WTC11 (cell line): ENCODE results near the gene MVD. TPM values are rescaled to one million over a fixed set of nuclear protein-coding genes. Genes with fewer than 3 reads are reported as not detected.

ENCODE experiments used
- ATAC-seq: fragments of 200-7000 bp; cut with Tn5 transposase; 2 replicates; pipeline ENCODE4 v1.10.0; 2021; ENCODE audit warnings: mild to moderate bottlenecking, moderate library complexity
- CTCF ChIA-PET: fragments of 300-600 bp; sonication (Branson Sonifier 250); formaldehyde crosslinking; loops from one replicate; lab custom pipeline; 2021; ENCODE audit warnings: antibody characterized with exemption; lab: Charles Lee
- POLR2A ChIA-PET: fragments of 350-600 bp; sonication (Branson Sonifier 250); formaldehyde crosslinking; loops from one replicate; lab custom pipeline; 2021; ENCODE audit warnings: antibody characterized with exemption; lab: Charles Lee
- DNase-seq: peaks from one replicate; pipeline ENCODE4 v3.0.0; 2021; ENCODE audit warnings: low spot score
- H3K27ac Mint-ChIP-seq: 2 replicates; pipeline ENCODE4 v1.8.0; 2021; ENCODE audit warnings: mixed read lengths
- H3K27me3 Mint-ChIP-seq: 2 replicates; pipeline ENCODE4 v1.8.0; 2021; ENCODE audit warnings: low read depth, mild to moderate bottlenecking, moderate library complexity, mixed read lengths
- H3K36me3 Mint-ChIP-seq: 2 replicates; pipeline ENCODE4 v1.8.0; 2021; ENCODE audit warnings: mixed read lengths
- H3K4me1 Mint-ChIP-seq: 2 replicates; pipeline ENCODE4 v1.8.0; 2022; ENCODE audit warnings: mixed read lengths
- H3K4me3 Mint-ChIP-seq: 2 replicates; pipeline ENCODE4 v1.8.0; 2021; ENCODE audit warnings: mild to moderate bottlenecking, moderate library complexity, mixed read lengths
- H3K9me3 Mint-ChIP-seq: 2 replicates; pipeline ENCODE4 v1.8.0; 2021; ENCODE audit warnings: mixed read lengths
- AFF4 ChIP-seq: sonication (generic); formaldehyde crosslinking; IDR thresholded peaks from 2 replicates; pipeline ENCODE4 v1.8.1; 2023; ENCODE audit warnings: mild to moderate bottlenecking, missing genetic modification reagents, borderline replicate concordance
- E2F1 ChIP-seq: sonication (generic); formaldehyde crosslinking; IDR thresholded peaks from 2 replicates; pipeline ENCODE4 v1.8.0; 2022; ENCODE audit warnings: mild to moderate bottlenecking, missing genetic modification reagents
- ETV6 ChIP-seq: sonication (generic); formaldehyde crosslinking; IDR thresholded peaks from 2 replicates; pipeline ENCODE4 v1.8.1; 2022; ENCODE audit warnings: mild to moderate bottlenecking, missing genetic modification reagents
- FOXK1 ChIP-seq: sonication (generic); formaldehyde crosslinking; IDR thresholded peaks from 2 replicates; pipeline ENCODE4 v1.8.0; 2022; ENCODE audit warnings: mild to moderate bottlenecking, moderate library complexity, missing genetic modification reagents
- FOXP1 ChIP-seq: sonication (generic); formaldehyde crosslinking; IDR thresholded peaks from 2 replicates; pipeline ENCODE4 v1.8.0; 2022; ENCODE audit warnings: missing genetic modification reagents, mild to moderate bottlenecking, moderate library complexity, borderline replicate concordance
- IRF2 ChIP-seq: sonication (generic); formaldehyde crosslinking; IDR thresholded peaks from 2 replicates; pipeline ENCODE4 v1.8.0; 2022; ENCODE audit warnings: low read depth, missing genetic modification reagents, borderline replicate concordance
- KAT7 ChIP-seq: sonication (generic); formaldehyde crosslinking; IDR thresholded peaks from 2 replicates; pipeline ENCODE4 v1.8.1; 2023; ENCODE audit warnings: missing genetic modification reagents, mild to moderate bottlenecking, borderline replicate concordance
- RORB ChIP-seq: fragments of 250-450 bp; sonication (Bioruptor Pico); IDR thresholded peaks from 2 replicates; pipeline ENCODE4 v1.9.0; 2021; ENCODE audit warnings: mild to moderate bottlenecking
- ZNF423 ChIP-seq: fragments of 250-450 bp; sonication (Bioruptor Pico); IDR thresholded peaks from 2 replicates; pipeline ENCODE4 v2.1.2; 2022; ENCODE audit warnings: mild to moderate bottlenecking, moderate library complexity
- ZSCAN18 ChIP-seq: fragments of 250-450 bp; sonication (Bioruptor Pico); IDR thresholded peaks from 2 replicates; pipeline ENCODE4 v2.1.2; 2022; ENCODE audit warnings: mild to moderate bottlenecking, moderate library complexity
- total RNA-seq: library from RNA; stranded (reverse); gene quantifications from 3 replicates; pipeline ENCODE4 v1.2.3, GENCODE V29; 2021
- TF ChIP-seq, protein P1 (sequence below): sonication (generic); formaldehyde crosslinking; IDR thresholded peaks from 2 replicates; pipeline ENCODE4 v1.8.1; 2023; ENCODE audit warnings: mild to moderate bottlenecking, moderate library complexity, missing genetic modification reagents
- TF ChIP-seq, protein P2 (sequence below): sonication (generic); formaldehyde crosslinking; IDR thresholded peaks from 2 replicates; pipeline ENCODE4 v1.8.0; 2022; ENCODE audit warnings: mild to moderate bottlenecking, missing genetic modification reagents

MVD gene
- total RNA-seq, 1 experiment from 2014 or later: 113 TPM

DNA sequence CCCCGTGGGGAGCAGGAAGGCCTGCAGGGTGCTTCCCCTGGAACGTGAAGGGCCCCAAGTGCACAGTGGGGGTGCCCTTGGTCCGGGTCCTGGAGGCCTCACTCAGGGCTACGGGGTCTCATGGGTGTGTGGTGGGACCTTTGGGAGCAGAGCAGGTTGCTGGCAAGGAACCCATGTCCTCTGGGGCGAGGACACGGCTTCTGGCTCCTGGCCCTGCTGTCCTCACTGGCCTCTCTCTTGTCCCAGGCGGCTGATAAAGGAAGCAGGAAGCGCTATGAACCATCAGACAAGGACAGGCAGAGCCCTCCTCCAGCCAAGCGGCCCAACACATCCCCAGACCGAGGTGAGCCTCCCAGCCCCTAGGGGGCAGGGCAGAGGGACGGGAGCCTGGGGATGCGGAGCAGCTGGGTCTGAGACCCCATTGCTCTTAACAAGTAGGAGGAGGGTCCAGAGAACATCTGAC is 34.3 kb downstream of the MVD start (continued):
- TF ChIP-seq, protein P1, sequence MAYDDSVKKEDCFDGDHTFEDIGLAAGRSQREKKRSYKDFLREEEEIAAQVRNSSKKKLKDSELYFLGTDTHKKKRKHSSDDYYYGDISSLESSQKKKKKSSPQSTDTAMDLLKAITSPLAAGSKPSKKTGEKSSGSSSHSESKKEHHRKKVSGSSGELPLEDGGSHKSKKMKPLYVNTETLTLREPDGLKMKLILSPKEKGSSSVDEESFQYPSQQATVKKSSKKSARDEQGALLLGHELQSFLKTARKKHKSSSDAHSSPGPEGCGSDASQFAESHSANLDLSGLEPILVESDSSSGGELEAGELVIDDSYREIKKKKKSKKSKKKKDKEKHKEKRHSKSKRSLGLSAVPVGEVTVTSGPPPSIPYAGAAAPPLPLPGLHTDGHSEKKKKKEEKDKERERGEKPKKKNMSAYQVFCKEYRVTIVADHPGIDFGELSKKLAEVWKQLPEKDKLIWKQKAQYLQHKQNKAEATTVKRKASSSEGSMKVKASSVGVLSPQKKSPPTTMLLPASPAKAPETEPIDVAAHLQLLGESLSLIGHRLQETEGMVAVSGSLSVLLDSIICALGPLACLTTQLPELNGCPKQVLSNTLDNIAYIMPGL (CRISPR knock-in tag): 0 out of 2 replicates have a peak, but pooled peaks have one; percentile 20

DNA sequence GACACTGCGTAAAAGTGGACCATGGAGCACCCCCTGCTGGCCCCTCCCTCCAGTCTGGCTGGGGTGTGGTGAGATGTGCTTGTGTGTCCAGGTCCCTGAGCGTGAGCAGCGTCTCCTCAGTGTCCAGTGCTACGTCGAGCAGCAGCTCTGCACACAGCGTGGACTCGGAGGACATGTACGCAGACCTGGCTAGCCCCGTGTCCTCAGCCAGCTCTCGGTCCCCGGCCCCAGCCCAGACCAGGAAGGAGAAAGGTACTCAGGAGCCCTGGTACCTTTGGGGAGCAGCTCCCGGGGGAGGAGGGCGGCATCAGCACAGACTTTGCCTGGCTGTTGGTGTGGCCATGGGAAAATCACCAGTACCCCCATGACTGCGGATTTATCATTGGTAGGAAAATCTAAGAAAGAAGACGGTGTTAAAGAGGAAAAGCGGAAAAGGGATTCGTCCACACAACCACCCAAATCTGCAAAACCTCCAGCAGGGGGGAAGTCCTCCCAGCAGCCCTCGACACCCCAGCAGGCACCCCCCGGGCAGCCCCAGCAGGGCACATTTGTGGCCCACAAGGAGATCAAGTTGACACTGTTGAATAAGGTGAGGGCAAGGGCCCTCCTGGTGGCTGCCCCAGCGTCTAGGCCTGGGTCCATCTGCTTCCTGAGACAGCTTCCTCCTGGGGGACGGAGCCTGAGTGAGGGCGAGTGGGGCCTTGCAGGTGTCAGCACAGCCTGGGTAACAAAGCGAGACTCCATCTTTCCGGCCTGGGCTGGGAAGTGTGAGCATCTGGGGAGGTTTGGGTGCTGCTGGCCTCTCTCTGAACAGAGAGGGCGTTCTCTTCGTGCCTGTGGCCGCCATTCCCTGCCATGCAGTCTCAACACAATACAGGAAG is 35.1 kb downstream of the MVD start:
- Mint-ChIP-seq H3K4me3 (no peak overlapping the region), H3K27ac (peak overlapping the region; percentile 53), H3K36me3 (peaks cover 42% of the 10 kb centered on the region), H3K27me3 (no peaks in the 10 kb centered on the region), H3K4me1 (peaks cover 6% of the 10 kb centered on the region), H3K9me3 (no peaks in the 10 kb centered on the region)
- ATAC-seq: no peak
- ChIA-PET CTCF (interaction anchor here (1.0 kb wide), 1 partner anchor 110 kb away, joined by 3 read pairs; no protein-coding TSS in a partner anchor), POLR2A (no interaction called here)
- TF ChIP-seq FOXP1 (CRISPR knock-in tag) (no peak), RORB (CRISPR knock-in tag) (no peak), E2F1 (no peak), FOXK1 (CRISPR knock-in tag) (no peak), ETV6 (CRISPR knock-in tag) (no peak), ZSCAN18 (CRISPR knock-in tag) (no peak), IRF2 (CRISPR knock-in tag) (no peak), ZNF423 (CRISPR knock-in tag) (no peak), AFF4 (CRISPR knock-in tag) (no peak), KAT7 (CRISPR knock-in tag) (no peak)
- TF ChIP-seq, protein P2, sequence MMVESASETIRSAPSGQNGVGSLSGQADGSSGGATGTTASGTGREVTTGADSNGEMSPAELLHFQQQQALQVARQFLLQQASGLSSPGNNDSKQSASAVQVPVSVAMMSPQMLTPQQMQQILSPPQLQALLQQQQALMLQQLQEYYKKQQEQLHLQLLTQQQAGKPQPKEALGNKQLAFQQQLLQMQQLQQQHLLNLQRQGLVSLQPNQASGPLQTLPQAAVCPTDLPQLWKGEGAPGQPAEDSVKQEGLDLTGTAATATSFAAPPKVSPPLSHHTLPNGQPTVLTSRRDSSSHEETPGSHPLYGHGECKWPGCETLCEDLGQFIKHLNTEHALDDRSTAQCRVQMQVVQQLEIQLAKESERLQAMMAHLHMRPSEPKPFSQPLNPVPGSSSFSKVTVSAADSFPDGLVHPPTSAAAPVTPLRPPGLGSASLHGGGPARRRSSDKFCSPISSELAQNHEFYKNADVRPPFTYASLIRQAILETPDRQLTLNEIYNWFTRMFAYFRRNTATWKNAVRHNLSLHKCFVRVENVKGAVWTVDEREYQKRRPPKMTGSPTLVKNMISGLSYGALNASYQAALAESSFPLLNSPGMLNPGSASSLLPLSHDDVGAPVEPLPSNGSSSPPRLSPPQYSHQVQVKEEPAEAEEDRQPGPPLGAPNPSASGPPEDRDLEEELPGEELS (CRISPR knock-in tag): no peak
- no peak for DNase-seq
